ENCODE measurements around the gene MPL. TPM values are rescaled to one million over a fixed set of nuclear protein-coding genes. Genes with fewer than 3 reads are reported as not detected.

MPL gene
- total and polyA plus RNA-seq, 2 of the 13 experiments (the other 11 are each of a cell fraction or from before 2014, with no cell fraction given) = not detected

DNA sequence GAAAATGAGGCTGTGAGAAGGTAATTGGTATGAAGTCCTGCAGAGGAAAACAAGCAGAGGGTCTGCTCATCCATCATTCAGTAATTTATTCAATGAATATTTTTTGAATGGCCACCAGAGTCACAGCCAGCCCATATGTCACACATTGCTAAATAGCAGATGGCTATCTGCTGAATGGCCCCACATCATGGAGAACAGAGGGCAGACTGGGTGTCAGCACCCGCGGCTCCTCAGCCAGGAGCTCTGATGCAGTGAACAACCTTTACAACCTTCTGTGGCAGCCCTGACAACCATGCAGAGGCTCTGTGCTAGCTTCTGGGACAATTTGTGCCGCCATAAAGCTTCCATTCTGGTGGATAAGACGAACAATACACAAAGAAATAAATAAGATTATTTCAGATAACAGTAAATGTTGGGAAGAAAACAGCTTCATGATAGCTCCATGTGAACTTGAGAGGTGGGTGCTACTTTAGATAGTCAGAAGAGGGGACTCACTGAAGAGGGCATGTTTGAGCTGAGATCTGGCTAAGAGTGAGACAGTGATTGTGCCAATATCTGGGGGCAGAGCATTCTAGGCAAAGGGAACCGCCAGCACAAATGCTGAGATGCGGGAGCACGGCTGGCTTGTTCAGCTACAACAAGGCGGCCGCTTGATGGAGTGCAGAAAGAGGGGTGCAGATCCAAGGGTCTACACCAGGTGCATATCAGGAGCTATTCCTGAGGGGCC, 49.4 kb upstream of the MPL start:
- in situ Hi-C loops (cut with HindIII; ENCODE audit: extremely low pct_ligation_motif_present, low pct_unique_long_range_greater_than_20kb) = no loop called here
- ChIA-PET POLR2A (no interaction called here), CTCF (ENCODE audit: low intra/inter-chr PET ratio, low total read pairs) (no interaction called here)
- no TSS peak for BruUV-seq (replicated peaks)
- no peak for TF ChIP-seq HHEX (CRISPR knock-in tag; IDR thresholded peaks at IDR 0.05)
- no peak for TF ChIP-seq DNMT3B (CRISPR knock-in tag; conservative IDR thresholded peaks at IDR 0.05)
- no peak for TF ChIP-seq TAF15 (IDR thresholded peaks at IDR 0.05; ENCODE audit: low read depth, low read length, poor library complexity, severe bottlenecking)
- TF ChIP-seq U2AF1 (optimal IDR thresholded peaks at IDR 0.05; ENCODE audit: low read depth, low read length) = no peak
- H3K79me2 ChIP-seq (ENCODE audit: insufficient read depth, low read length) = no peaks in the 10 kb centered on the region
- H3K4me3 ChIP-seq (replicated peaks in 1 of 3; ENCODE audit: insufficient read depth in 1 of 3, low read depth in 2 of 3, low read length in 3 of 3) = no peak overlapping the region
- H3K4me1 ChIP-seq (ENCODE audit: insufficient read depth, low read length) = peaks cover 52% of the 10 kb centered on the region
- H3K9me3 ChIP-seq (ENCODE audit: low read length) = no peaks in the 10 kb centered on the region
- intact Hi-C loops (cut with micrococcal nuclease; ENCODE audit: unreplicated experiment) = no loop called here
- no peak overlapping the region for H3K9ac ChIP-seq (ENCODE audit: insufficient read depth, low read depth, low read length)
- ATAC-seq (no peak), FAIRE-seq (no peak), DNase-seq (ENCODE audit: low spot score) (no peak)
- 22% methylated on average over 7 of the region's 9 CpGs for WGBS (ENCODE audit: low lambda C conversion rate)
- H3K4me2 ChIP-seq (ENCODE audit: low read depth, low read length) = no peak overlapping the region
- H3K27ac ChIP-seq (ENCODE audit: extremely low read length, insufficient read depth, low read length) = no peak overlapping the region
- H3K36me3 ChIP-seq (replicated peaks in 1 of 2; ENCODE audit: control insufficient read depth in 1 of 2, insufficient read depth in 2 of 2, low read length in 2 of 2) = no peaks in the 10 kb centered on the region
- H2AFZ ChIP-seq (ENCODE audit: low read length) = no peak overlapping the region
- peaks cover 1 to 26% of the 10 kb centered on the region in 2 experiments; a peak in 4 of 5 replicates for H3K27me3 ChIP-seq (ENCODE audit: control insufficient read depth in 1 of 2, insufficient read depth in 2 of 2, low read length in 2 of 2)
- H4K20me1 ChIP-seq (ENCODE audit: insufficient read depth, low read length) = no peaks in the 10 kb centered on the region

DNA sequence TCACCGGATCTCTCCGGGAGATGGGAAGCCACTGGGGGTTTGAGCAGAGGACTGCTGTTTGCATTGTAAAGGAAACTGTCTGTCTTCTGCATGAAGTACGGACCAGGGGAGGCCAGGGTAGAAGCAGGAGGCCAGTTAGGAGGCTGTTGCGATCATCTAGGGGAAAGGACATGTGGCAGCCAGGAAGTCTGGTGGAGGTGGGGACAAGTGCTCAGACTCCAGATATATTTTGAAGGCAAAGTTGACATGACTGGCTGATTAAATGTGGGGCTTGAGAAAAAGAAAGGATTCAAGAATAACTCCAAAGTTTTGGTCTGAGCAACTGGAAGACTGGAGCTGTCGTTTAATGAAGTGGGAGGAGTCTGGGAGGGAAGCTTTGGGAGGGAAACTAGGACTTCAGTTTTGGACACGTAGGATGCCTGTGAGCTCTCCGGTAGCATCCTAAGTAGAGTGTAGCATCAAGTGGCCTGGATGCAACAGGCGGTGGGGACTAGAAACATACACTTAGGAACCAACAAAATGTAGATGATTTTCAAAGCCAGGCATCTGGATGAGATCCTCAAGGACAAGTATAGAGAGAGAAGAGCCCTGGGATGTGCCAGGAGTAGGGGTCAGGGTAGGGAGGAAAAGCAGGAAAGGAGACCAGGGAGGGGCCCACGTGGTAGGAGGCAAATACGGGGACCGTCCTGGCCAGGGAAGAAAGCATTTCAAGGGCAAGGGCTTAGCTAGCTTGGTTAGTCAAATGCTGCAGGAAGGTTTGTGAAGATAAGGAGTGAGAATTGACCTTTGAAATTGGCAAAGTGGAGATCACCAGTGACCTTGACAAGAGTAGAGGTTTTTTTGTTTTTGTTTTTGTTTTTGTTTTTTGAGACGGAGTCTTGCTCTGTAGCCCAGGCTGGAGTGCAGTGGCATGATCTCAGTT, 48.6 kb upstream of the MPL start:
- no peaks in the 10 kb centered on the region for H3K9me3 ChIP-seq (ENCODE audit: low read length)
- ChIA-PET CTCF (ENCODE audit: low intra/inter-chr PET ratio, low total read pairs) (no interaction called here), POLR2A (no interaction called here)
- H2AFZ ChIP-seq (ENCODE audit: low read length) = peak overlapping the region; percentile 19
- peaks cover 1 to 33% of the 10 kb centered on the region in 2 experiments; a peak in 4 of 5 replicates for H3K27me3 ChIP-seq (ENCODE audit: control insufficient read depth in 1 of 2, insufficient read depth in 2 of 2, low read length in 2 of 2)
- intact Hi-C loops (cut with micrococcal nuclease; ENCODE audit: unreplicated experiment) (no loop called here), in situ Hi-C loops (cut with HindIII; ENCODE audit: extremely low pct_ligation_motif_present, low pct_unique_long_range_greater_than_20kb) (no loop called here)
- no peak overlapping the region for H3K27ac ChIP-seq (ENCODE audit: extremely low read length, insufficient read depth, low read length)
- no peak for TF ChIP-seq BHLHE40 (IDR thresholded peaks at IDR 0.05; ENCODE audit: low read length)
- no peak for TF ChIP-seq ZNF235 (CRISPR knock-in tag; IDR thresholded peaks at IDR 0.05; ENCODE audit: borderline replicate concordance)
- TF ChIP-seq, protein P1, sequence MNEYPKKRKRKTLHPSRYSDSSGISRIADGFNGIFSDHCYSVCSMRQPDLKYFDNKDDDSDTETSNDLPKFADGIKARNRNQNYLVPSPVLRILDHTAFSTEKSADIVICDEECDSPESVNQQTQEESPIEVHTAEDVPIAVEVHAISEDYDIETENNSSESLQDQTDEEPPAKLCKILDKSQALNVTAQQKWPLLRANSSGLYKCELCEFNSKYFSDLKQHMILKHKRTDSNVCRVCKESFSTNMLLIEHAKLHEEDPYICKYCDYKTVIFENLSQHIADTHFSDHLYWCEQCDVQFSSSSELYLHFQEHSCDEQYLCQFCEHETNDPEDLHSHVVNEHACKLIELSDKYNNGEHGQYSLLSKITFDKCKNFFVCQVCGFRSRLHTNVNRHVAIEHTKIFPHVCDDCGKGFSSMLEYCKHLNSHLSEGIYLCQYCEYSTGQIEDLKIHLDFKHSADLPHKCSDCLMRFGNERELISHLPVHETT (CRISPR knock-in tag; conservative IDR thresholded peaks at IDR 0.05) = no peak
- no peak for TF ChIP-seq XRCC5 (optimal IDR thresholded peaks at IDR 0.05; ENCODE audit: low read length)
- TF ChIP-seq, protein P2, sequence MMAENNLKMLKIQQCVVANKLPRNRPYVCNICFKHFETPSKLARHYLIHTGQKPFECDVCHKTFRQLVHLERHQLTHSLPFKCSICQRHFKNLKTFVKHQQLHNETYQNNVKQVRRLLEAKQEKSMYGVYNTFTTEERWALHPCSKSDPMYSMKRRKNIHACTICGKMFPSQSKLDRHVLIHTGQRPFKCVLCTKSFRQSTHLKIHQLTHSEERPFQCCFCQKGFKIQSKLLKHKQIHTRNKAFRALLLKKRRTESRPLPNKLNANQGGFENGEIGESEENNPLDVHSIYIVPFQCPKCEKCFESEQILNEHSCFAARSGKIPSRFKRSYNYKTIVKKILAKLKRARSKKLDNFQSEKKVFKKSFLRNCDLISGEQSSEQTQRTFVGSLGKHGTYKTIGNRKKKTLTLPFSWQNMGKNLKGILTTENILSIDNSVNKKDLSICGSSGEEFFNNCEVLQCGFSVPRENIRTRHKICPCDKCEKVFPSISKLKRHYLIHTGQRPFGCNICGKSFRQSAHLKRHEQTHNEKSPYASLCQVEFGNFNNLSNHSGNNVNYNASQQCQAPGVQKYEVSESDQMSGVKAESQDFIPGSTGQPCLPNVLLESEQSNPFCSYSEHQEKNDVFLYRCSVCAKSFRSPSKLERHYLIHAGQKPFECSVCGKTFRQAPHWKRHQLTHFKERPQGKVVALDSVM (CRISPR knock-in tag; IDR thresholded peaks at IDR 0.05) = peak; percentile 62
- no TSS peak for BruUV-seq (replicated peaks)
- WGBS (ENCODE audit: low lambda C conversion rate) = 25% methylated on average over 12 of the region's 12 CpGs
- FAIRE-seq = no peak
- no peak overlapping the region for H3K9ac ChIP-seq (ENCODE audit: insufficient read depth, low read depth, low read length)
- DNase-seq (ENCODE audit: low spot score) = no peak
- peak overlapping the region; percentile 24; the same call in 1 of the 2 replicates for H3K4me2 ChIP-seq (ENCODE audit: low read depth, low read length)
- peaks cover 44% of the 10 kb centered on the region for H3K4me1 ChIP-seq (ENCODE audit: insufficient read depth, low read length)
- no peaks in the 10 kb centered on the region for H3K36me3 ChIP-seq (replicated peaks in 1 of 2; ENCODE audit: control insufficient read depth in 1 of 2, insufficient read depth in 2 of 2, low read length in 2 of 2)
- H3K4me3 ChIP-seq (replicated peaks in 1 of 3; ENCODE audit: insufficient read depth in 1 of 3, low read depth in 2 of 3, low read length in 3 of 3) = no peak overlapping the region
- no peaks in the 10 kb centered on the region for H4K20me1 ChIP-seq (ENCODE audit: insufficient read depth, low read length)
- no peak for ATAC-seq
- no peaks in the 10 kb centered on the region for H3K79me2 ChIP-seq (ENCODE audit: insufficient read depth, low read length)

Measured in HepG2 (cell line).